Measurements from ENCODE around the gene CDH4.

GRCh38 chr20:61478611-61479305 is 226.7 kb downstream of the CDH4 start:
- TF ChIP-seq CTCF (IDR thresholded peaks at IDR 0.05) (no peak), POLR2A (IDR thresholded peaks at IDR 0.05) (no peak)
